HUDEP-2 (cell line): ENCODE measurements around the gene ADA.
A peak's percentile ranks its signal among the peaks of the same experiment; 100 is the strongest.

Source experiments
- DNase-seq, 76 experiments: peaks; one replicate each; lab custom pipeline; 2025; ENCODE audit not compliant: unreplicated experiment in 76 of 76; lab: John Stamatoyannopoulos, UW

Gene ADA

DNA sequence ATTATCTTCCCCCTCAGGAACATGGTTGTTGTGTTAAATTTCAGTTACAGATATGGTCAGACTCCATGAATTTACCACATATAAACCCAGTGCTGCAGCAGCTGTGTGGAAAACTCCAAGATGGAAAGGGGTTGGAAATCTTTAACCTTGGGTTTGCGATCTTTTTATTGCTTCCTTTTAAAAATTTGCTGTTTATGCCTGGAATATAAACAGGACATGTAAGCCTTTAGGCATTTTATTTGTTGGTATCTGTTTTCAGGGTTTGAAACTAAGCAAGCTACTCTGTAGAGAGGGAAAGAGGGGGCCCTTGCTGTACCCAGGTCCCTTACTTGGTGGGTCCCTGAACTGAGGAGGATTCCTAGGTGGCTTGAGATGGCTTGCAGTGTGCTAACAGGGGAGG lies 68.3 kb downstream of the ADA start:
- DNase-seq = no peak

DNA sequence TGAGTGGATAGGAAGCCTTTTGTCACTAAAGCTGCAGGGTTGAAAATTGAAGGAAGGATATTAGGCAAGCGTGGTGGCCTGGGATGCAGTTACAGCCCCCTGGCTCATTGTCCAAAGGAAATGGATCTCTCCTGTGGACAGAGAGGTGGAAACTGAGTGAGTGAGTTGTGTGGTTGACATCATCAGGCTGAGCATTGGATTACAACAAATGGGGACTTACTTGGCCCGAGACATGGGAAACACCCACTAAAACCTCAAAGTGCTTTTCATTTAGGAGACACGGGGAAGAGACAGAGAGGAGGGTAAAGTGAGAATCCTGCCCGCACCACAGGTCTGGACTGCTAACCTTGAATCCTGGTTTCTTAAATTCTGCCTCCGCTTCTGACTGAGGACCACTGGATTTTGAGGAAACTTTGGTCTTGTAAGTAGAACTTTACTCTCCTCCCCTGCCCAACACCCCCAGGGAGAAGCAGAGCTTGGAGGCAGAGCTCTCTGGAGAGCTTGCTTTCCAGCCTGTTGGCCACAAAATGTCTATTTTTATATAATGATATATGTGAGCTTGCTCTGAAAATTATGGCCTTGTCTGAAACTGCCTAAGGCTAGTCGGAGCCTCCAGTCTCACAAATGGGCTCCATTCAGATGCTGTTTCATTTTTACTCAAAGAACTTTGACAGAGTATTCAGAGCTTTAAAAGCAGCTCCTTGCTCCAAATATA lies 69.0 kb downstream of the ADA start, which contains the start of gene PKIG:
PKIG (plus strand) TSS at position 269 of the 715 bp plus-strand sequence. CDS start 31,978 bp downstream, outside the sequence.
- peak in 5 of 76 experiments; percentile 9 to 29 (median 16) for DNase-seq

DNA sequence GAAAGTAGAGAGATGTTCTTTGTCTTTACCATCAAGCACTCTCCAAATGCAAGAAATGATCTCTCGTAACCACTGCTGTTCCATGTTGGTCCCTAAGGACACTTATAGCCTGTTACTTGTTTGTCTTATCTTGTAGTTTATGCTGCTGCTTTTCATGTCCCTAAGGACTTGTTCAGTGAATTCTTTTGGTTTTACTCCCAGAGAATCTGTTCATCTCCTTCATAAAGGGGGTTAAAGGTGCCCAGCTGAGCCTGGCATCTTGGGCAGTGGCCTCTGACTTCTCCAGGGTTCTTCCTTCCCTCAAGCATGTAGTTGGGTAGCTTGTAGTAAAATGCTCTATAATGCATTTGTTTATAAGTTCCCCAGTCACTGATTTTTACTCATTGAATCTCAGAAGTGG lies 70.0 kb downstream of the ADA start:
- DNase-seq = no peak

DNA sequence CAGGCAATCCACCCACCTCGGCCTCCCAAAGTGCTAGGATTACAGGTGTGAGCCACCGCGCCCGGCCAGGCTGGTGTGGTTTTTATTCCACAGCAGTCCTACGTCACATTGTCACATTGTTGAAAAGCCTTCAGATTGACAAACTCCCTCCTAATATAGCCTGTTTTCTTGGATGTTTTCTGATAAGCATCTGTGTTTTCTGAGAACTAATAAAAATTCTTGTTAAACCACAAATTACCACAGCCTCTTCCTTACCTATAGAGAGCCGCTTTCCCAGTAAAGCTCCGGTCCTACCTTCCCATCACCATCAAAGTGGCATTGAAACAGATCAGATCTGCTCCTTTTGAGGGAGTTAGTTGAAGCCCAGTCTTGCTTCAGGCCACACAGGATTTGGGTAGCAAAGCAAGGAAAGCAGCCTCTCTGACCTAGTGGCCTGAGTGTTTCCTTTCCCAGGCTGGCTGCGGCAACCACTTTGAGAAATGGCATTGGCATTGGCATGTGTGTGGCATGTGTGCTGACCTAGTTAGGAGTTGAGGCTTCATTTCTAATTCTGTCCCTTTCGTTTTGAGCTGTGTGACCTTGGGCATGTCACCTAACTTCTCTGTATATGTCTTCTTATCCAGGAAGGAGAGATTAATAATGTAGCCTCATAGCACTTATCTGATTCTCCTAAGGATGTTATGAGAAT lies 70.8 kb downstream of the ADA start:
- no peak for DNase-seq

DNA sequence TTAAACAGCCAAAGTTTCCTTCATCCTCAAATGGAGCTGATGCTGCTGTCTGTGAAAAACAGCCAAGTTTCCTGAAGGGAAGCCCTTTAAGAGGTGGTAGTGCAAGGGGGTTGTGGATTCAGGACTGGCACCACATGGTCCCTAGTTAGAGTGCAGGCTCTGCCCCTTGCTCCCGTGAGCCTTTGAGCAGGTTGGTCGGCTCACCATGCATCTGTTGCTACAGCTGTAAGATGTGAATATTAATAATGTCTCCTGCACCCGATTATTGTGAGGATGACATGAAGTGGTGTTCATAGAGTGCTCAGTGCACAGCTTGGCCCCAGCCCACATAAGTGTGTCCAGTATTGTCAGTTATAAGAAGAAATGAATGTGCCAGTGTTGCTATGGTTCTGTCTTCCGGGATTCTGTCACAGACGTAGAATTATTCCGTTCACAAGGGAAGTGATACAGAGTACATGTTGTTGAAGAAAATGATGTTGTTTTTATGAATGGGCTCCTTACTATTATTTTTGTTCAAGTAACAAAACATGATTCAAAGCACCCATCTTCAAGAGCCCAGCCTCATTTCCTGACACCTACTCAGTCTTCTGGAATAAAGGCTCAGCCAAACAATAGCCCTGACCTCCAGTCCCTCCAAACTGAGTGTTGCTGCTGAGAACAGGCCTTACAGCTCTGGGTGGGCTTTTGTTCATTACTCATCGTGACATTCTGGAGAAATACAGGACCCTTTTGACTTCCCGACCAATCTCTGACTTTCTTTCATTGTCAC lies 72.0 kb downstream of the ADA start:
- DNase-seq = no peak

DNA sequence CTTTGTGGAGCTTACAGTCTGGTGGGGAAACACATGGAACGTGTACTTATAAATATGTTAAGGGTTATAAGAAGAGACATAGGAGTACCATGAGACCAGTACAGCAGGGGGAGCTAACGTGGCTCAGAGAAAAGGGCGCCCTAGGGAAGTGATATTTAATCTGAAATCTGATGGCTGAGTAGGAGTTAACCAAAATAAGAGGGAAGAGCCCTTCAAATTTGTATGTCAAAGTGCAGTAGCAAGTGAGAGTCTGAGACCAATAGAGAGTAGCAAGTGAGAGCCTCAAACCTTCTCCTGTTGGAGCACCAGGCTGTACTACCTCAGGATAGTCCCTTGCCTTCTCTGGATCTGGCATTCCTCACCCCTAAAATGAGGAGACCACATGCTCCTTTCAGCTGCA lies 75.2 kb downstream of the ADA start:
- peak in 17 of 76 experiments; percentile 10 to 54 (median 22) for DNase-seq

DNA sequence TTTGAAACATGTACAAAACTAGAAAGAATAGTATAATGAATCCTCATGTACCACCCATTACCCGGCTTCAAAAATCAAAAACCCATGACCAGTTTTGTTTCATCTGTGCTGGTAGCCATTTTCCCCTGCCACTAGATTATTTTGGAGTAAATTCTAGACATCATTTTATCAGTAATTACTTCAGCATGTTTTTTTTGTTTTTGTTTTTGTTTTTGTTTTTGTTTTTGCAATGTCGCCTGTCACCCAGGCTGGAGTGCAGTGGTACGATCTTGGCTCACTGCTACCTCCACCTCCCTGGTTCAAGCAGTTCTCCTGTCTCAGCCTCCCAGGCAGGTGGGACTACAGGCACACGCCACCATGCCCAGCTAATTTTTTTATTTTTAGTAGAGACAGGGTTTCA lies 77.1 kb downstream of the ADA start:
- DNase-seq = no peak

DNA sequence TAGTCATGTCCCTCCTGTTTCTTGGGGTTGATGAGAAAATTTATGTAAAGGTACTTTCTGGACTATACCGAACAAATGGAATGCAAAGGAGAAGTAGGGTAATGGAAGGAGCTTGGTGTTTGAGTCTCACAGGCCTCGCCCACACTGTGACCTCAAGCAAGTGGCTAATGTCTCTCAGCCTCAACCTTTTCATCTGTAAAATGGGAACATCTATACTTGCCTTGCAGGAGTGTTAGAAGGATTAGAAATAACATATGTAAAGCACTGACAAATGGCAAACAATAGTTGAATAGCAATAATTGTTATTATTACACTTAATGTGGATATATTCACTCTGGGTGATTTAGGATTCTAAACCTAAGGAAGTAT lies 78.0 kb downstream of the ADA start:
- peak in 1 of 76 experiments; percentile 16 for DNase-seq

DNA sequence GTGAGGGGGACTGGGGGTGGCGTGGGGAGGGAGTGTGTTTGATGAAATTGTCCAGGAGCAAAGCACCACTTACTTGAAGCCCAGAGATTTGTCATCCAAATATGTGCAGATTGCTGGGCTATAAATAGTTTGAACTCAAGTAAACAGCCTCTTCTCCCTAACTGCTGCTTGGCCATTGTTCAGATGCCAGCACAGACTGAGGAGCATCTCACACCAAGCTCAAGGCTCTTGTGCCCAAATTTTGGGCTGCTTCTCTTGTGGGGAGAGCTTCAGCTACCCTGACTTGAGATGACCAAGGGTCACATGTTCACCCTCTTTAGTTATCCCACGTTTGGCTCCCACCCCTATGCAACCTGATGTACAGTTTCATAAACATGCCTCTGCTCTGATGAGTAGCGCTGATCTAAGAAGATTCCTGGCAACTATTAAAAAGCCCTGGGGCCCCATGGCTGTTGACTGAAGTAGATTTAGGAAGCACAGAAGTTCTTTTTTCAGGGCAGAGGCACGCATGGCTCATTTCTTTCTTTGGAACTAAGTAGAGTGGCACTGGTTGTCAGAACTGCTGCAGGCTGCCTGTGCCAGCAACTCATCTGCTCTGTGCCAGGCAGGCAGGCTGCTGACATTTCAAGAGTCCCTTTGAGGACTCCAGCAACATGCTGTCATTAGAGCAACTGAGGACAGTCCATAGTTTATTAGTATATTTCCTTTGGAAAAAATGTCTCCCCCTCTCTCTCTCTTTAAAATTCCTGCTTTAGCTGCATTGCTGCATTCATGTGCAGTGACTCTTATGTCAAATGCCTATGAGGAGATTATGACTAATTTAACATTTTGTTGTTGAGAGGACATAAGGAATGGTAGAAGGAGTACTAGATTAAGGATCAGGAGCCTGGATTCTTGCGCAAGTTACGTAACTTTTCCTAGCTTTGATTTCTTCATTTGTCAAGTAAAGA lies 78.7 kb downstream of the ADA start:
- DNase-seq = peak in 1 of 76 experiments; percentile 12

DNA sequence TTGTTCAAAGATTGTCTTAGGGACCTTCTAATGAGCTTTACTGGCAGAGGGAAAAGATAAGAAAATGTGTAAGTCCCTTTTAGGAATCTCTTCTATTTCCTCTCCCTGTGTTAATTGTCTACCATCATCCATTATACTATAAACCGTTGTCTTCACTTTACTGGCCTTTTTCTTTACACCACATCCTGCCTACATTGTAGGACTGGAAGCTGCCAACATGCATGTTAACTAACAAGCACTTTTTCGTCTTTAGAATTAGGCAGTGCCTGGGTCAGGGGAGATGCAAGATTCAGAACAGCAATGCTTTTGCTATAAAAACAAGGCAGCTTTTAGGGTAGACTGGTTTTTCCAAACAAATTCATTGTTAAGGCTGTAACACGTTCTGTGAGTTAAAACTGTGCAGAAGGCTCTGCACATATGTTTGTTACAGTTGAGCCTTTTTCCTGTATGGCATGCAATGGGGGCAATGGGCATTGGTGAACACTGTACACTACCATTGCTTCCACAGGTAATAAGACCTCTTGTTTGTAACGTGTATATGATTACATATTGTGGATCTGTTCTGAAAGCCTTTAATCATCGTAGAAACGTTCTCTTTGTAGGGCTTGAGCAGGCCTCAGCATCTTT lies 80.0 kb downstream of the ADA start:
- DNase-seq = no peak

DNA sequence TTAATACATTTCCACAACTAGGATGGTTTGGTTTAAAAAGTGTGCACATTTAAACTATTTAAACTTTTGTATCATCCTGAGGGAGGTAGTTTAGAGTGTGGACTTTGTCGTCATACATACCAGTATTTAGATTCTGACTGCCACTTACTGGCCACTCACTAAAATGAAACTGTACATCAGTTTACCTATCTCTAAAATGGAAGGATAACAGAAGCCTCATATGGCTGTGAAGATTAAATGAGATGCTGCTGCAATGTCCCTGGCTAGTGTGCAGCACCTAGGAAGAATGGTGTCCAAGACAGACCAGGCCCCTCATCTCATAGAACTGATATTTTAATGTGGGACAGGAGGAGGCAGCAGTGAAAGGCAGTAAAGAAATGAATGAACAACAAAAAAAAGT lies 81.1 kb downstream of the ADA start:
- DNase-seq = no peak
